WTC11 (cell line): ENCODE measurements around the gene TOM1L2. TPM values are rescaled to one million over a fixed set of nuclear protein-coding genes. Genes with fewer than 3 reads are reported as not detected.

Source experiments
- ATAC-seq: fragments of 200-7000 bp; cut with Tn5 transposase; 2 replicates; pipeline ENCODE4 v1.10.0; 2021; ENCODE audit warnings: mild to moderate bottlenecking, moderate library complexity
- CTCF ChIA-PET: fragments of 300-600 bp; sonication (Branson Sonifier 250); formaldehyde crosslinking; loops from one replicate; lab custom pipeline; 2021; ENCODE audit warnings: antibody characterized with exemption; lab: Charles Lee
- POLR2A ChIA-PET: fragments of 350-600 bp; sonication (Branson Sonifier 250); formaldehyde crosslinking; loops from one replicate; lab custom pipeline; 2021; ENCODE audit warnings: antibody characterized with exemption; lab: Charles Lee
- DNase-seq: peaks from one replicate; pipeline ENCODE4 v3.0.0; 2021; ENCODE audit warnings: low spot score
- H3K27ac Mint-ChIP-seq: 2 replicates; pipeline ENCODE4 v1.8.0; 2021; ENCODE audit warnings: mixed read lengths
- H3K27me3 Mint-ChIP-seq: 2 replicates; pipeline ENCODE4 v1.8.0; 2021; ENCODE audit warnings: low read depth, mild to moderate bottlenecking, moderate library complexity, mixed read lengths
- H3K36me3 Mint-ChIP-seq: 2 replicates; pipeline ENCODE4 v1.8.0; 2021; ENCODE audit warnings: mixed read lengths
- H3K4me1 Mint-ChIP-seq: 2 replicates; pipeline ENCODE4 v1.8.0; 2022; ENCODE audit warnings: mixed read lengths
- H3K4me3 Mint-ChIP-seq: 2 replicates; pipeline ENCODE4 v1.8.0; 2021; ENCODE audit warnings: mild to moderate bottlenecking, moderate library complexity, mixed read lengths
- H3K9me3 Mint-ChIP-seq: 2 replicates; pipeline ENCODE4 v1.8.0; 2021; ENCODE audit warnings: mixed read lengths
- FOXJ3 ChIP-seq: sonication (generic); formaldehyde crosslinking; IDR thresholded peaks from 2 replicates; pipeline ENCODE4 v1.9.0; 2021; ENCODE audit warnings: missing genetic modification reagents, mild to moderate bottlenecking, borderline replicate concordance
- GTF2I ChIP-seq: fragments of 250-450 bp; sonication (Bioruptor Pico); conservative IDR thresholded peaks from 2 replicates; pipeline ENCODE4 v1.4.0; 2021; ENCODE audit warnings: mild to moderate bottlenecking
- HMGA2 ChIP-seq: fragments of 250-450 bp; sonication (Bioruptor Pico); IDR thresholded peaks from 2 replicates; pipeline ENCODE4 v1.4.0; 2021; ENCODE audit warnings: mild to moderate bottlenecking, moderate library complexity
- JAZF1 ChIP-seq: fragments of 250-450 bp; sonication (Bioruptor Pico); IDR thresholded peaks from 2 replicates; pipeline ENCODE4 v1.9.0; 2021; ENCODE audit warnings: moderate library complexity, mild to moderate bottlenecking, inconsistent platforms
- JUN ChIP-seq: sonication (generic); formaldehyde crosslinking; IDR thresholded peaks from 2 replicates; pipeline ENCODE4 v1.8.0; 2023; ENCODE audit warnings: mild to moderate bottlenecking, missing genetic modification reagents
- NFE2L1 ChIP-seq: sonication (generic); formaldehyde crosslinking; IDR thresholded peaks from 2 replicates; pipeline ENCODE4 v1.8.1; 2023; ENCODE audit warnings: missing genetic modification reagents
- NR3C1 ChIP-seq: sonication (generic); formaldehyde crosslinking; conservative IDR thresholded peaks from 2 replicates; pipeline ENCODE4 v1.8.1; 2023; ENCODE audit warnings: low read depth, mild to moderate bottlenecking, missing genetic modification reagents
- SP1 ChIP-seq: sonication (generic); formaldehyde crosslinking; conservative IDR thresholded peaks from 2 replicates; pipeline ENCODE4 v1.8.1; 2022; ENCODE audit warnings: missing genetic modification reagents
- TEAD1 ChIP-seq: sonication (generic); formaldehyde crosslinking; IDR thresholded peaks from 2 replicates; pipeline ENCODE4 v1.8.0; 2022; ENCODE audit warnings: mild to moderate bottlenecking, missing genetic modification reagents
- TEAD4 ChIP-seq: sonication (generic); formaldehyde crosslinking; IDR thresholded peaks from 2 replicates; pipeline ENCODE4 v1.8.0; 2022; ENCODE audit warnings: mild to moderate bottlenecking, missing genetic modification reagents
- ZNF138 ChIP-seq: sonication (generic); formaldehyde crosslinking; conservative IDR thresholded peaks from 2 replicates; pipeline ENCODE4 v1.8.1; 2022; ENCODE audit warnings: mild to moderate bottlenecking, moderate library complexity, missing genetic modification reagents
- ZNF219 ChIP-seq: sonication (generic); formaldehyde crosslinking; IDR thresholded peaks from 2 replicates; pipeline ENCODE4 v1.8.0; 2023; ENCODE audit warnings: missing genetic modification reagents, mild to moderate bottlenecking, borderline replicate concordance
- ZNF671 ChIP-seq: fragments of 250-450 bp; sonication (Bioruptor Pico); IDR thresholded peaks from 2 replicates; pipeline ENCODE4 v1.8.0; 2021; ENCODE audit warnings: mild to moderate bottlenecking
- total RNA-seq: library from RNA; stranded (reverse); gene quantifications from 3 replicates; pipeline ENCODE4 v1.2.3, GENCODE V29; 2021
- TF ChIP-seq, protein P1 (sequence below): sonication (generic); formaldehyde crosslinking; IDR thresholded peaks from 2 replicates; pipeline ENCODE4 v1.8.0; 2022; ENCODE audit warnings: mild to moderate bottlenecking, missing genetic modification reagents
- TF ChIP-seq, protein P2 (sequence below): sonication (generic); formaldehyde crosslinking; IDR thresholded peaks from 2 replicates; pipeline ENCODE4 v1.8.0; 2023; ENCODE audit warnings: missing genetic modification reagents, mild to moderate bottlenecking, borderline replicate concordance
- TF ChIP-seq, protein P3 (sequence below): sonication (generic); formaldehyde crosslinking; IDR thresholded peaks from 2 replicates; pipeline ENCODE4 v1.8.0; 2023; ENCODE audit warnings: missing genetic modification reagents
- TF ChIP-seq, protein P4 (sequence below): sonication (generic); formaldehyde crosslinking; IDR thresholded peaks from 2 replicates; pipeline ENCODE4 v1.8.1; 2023; ENCODE audit warnings: mild to moderate bottlenecking, missing genetic modification reagents, moderate library complexity

The TOM1L2 gene
- total RNA-seq, 1 experiment from 2014 or later: 6.4 TPM

DNA sequence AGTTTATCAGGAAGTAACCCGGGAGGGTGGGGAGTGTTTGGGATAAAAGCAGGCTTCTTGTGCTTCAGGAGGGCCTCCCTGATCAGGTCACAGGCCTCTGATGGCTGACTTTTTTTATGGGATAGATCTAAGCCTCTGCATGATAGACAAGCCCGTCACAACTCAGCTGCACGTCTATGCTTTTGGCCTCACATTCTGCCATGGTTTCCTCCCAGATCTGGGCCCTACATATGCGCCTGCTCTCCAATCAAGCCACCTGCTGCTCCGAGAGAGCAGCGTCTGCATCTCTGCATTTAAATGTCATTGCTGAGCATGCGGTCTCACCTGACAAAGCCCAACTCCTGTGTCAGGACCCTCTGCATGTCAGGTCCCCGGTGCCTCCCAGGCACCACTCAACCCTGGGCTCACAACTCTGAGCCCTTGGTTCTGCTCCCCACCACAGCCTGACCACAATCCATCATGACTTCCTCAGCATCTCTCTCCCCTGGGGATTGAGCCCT lies 90.1 kb downstream of the TOM1L2 start:
- Mint-ChIP-seq H3K27me3 (no peaks in the 10 kb centered on the region; the same call in 1 of the 2 replicates), H3K4me3 (no peak overlapping the region)
- CTCF ChIA-PET: interaction anchor here (1.4 to 2.1 kb wide), 2 partner anchors 9 to 37 kb away, joined by 4 to 7 read pairs; no protein-coding TSS in a partner anchor
- TF ChIP-seq ZNF138 (CRISPR knock-in tag) (no peak), TEAD1 (CRISPR knock-in tag) (peak; percentile 22; the same call in 1 of the 2 replicates)
- TF ChIP-seq, protein P1, sequence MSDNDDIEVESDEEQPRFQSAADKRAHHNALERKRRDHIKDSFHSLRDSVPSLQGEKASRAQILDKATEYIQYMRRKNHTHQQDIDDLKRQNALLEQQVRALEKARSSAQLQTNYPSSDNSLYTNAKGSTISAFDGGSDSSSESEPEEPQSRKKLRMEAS (CRISPR knock-in tag): peak; percentile 36; the same call in 1 of the 2 replicates
- TF ChIP-seq, all 79 proteins: peak for 2
- DNase-seq (no peak), ATAC-seq (peak; percentile 32; the same call in 1 of the 2 replicates)
- POLR2A ChIA-PET: no interaction called here
- H3K27ac Mint-ChIP-seq: no peak overlapping the region
- no peaks in the 10 kb centered on the region for H3K9me3 Mint-ChIP-seq
- H3K4me1 Mint-ChIP-seq: peaks cover 64% of the 10 kb centered on the region
- H3K36me3 Mint-ChIP-seq: no peaks in the 10 kb centered on the region

DNA sequence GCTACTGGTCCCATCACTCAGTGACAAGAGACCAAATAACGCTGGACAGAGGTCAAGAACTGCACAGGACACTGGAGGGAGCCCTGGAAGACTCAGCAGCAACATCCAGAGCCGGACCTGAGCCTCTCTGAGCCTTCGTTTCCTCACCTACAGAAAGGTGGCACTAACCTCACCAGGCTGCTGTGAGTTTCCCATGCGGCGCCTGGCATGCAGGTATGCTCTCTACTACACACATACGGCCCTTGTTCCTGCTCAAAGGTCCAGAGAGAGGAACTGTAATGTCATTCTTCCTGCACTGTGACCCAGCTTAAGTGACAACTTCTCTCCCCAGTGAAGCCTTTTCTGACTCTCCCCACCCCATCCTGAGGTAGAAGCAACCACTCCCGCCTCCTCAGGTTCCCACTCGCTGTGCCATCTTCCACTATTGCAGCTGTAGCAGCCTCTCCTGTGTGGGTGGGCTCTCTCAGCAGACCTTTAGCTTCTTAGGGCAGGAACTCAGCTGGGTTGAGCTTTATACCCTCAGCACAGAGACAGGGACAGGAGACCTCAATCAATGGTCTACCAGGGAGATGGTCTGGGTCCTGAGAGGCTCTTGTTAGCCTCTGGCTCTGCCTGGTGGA lies 91.5 kb downstream of the TOM1L2 start:
- POLR2A ChIA-PET: interaction anchor here (0.6 kb wide), 1 partner anchor 55 kb away, joined by 6 read pairs; no protein-coding TSS in a partner anchor
- H3K27me3 Mint-ChIP-seq: no peaks in the 10 kb centered on the region; the same call in 1 of the 2 replicates
- TF ChIP-seq HMGA2 (CRISPR knock-in tag): no peak
- TF ChIP-seq, protein P2, sequence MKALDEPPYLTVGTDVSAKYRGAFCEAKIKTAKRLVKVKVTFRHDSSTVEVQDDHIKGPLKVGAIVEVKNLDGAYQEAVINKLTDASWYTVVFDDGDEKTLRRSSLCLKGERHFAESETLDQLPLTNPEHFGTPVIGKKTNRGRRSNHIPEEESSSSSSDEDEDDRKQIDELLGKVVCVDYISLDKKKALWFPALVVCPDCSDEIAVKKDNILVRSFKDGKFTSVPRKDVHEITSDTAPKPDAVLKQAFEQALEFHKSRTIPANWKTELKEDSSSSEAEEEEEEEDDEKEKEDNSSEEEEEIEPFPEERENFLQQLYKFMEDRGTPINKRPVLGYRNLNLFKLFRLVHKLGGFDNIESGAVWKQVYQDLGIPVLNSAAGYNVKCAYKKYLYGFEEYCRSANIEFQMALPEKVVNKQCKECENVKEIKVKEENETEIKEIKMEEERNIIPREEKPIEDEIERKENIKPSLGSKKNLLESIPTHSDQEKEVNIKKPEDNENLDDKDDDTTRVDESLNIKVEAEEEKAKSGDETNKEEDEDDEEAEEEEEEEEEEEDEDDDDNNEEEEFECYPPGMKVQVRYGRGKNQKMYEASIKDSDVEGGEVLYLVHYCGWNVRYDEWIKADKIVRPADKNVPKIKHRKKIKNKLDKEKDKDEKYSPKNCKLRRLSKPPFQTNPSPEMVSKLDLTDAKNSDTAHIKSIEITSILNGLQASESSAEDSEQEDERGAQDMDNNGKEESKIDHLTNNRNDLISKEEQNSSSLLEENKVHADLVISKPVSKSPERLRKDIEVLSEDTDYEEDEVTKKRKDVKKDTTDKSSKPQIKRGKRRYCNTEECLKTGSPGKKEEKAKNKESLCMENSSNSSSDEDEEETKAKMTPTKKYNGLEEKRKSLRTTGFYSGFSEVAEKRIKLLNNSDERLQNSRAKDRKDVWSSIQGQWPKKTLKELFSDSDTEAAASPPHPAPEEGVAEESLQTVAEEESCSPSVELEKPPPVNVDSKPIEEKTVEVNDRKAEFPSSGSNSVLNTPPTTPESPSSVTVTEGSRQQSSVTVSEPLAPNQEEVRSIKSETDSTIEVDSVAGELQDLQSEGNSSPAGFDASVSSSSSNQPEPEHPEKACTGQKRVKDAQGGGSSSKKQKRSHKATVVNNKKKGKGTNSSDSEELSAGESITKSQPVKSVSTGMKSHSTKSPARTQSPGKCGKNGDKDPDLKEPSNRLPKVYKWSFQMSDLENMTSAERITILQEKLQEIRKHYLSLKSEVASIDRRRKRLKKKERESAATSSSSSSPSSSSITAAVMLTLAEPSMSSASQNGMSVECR (CRISPR knock-in tag): no peak
- no peak for TF ChIP-seq GTF2I (CRISPR knock-in tag)
- no peak for TF ChIP-seq JUN (CRISPR knock-in tag)
- TF ChIP-seq FOXJ3 (CRISPR knock-in tag): no peak
- TF ChIP-seq ZNF219 (CRISPR knock-in tag): no peak
- TF ChIP-seq, protein P3, sequence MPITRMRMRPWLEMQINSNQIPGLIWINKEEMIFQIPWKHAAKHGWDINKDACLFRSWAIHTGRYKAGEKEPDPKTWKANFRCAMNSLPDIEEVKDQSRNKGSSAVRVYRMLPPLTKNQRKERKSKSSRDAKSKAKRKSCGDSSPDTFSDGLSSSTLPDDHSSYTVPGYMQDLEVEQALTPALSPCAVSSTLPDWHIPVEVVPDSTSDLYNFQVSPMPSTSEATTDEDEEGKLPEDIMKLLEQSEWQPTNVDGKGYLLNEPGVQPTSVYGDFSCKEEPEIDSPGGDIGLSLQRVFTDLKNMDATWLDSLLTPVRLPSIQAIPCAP (CRISPR knock-in tag): no peak
- no peak for TF ChIP-seq NR3C1 (CRISPR knock-in tag)
- no peak for TF ChIP-seq ZNF671 (CRISPR knock-in tag)
- TF ChIP-seq TEAD4 (CRISPR knock-in tag): no peak
- TF ChIP-seq SP1 (CRISPR knock-in tag): no peak
- no peak for TF ChIP-seq NFE2L1 (CRISPR knock-in tag)
- TF ChIP-seq JAZF1: no peak
- TF ChIP-seq, protein P4, sequence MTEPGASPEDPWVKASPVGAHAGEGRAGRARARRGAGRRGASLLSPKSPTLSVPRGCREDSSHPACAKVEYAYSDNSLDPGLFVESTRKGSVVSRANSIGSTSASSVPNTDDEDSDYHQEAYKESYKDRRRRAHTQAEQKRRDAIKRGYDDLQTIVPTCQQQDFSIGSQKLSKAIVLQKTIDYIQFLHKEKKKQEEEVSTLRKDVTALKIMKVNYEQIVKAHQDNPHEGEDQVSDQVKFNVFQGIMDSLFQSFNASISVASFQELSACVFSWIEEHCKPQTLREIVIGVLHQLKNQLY (CRISPR knock-in tag): no peak
- no peaks in the 10 kb centered on the region for H3K36me3 Mint-ChIP-seq
- ATAC-seq (no peak), DNase-seq (no peak)
- H3K4me1 Mint-ChIP-seq: peaks cover 62% of the 10 kb centered on the region
- CTCF ChIA-PET: interaction anchor here (1.1 to 2.1 kb wide), 4 partner anchors 10 to 68 kb away, joined by 3 to 7 read pairs (median 4); no protein-coding TSS in a partner anchor
- H3K27ac Mint-ChIP-seq: no peak overlapping the region
- no peak overlapping the region for H3K4me3 Mint-ChIP-seq
- no peaks in the 10 kb centered on the region for H3K9me3 Mint-ChIP-seq
